A673 (cell line): ENCODE measurements around the gene SLCO2A1. TPM values are rescaled to one million over a fixed set of nuclear protein-coding genes. Genes with fewer than 3 reads are reported as not detected.

ENCODE experiments used
- BruUV-seq: library from RNA; stranded (reverse); fragments of 400-500 nt; replicated peaks from 2 replicates; lab custom pipeline; 2021; lab: Mats Ljungman, UMichigan
- CTCF ChIA-PET: fragments of 300-600 bp; sonication (Branson Sonifier 250); formaldehyde crosslinking; loops from one replicate; lab custom pipeline; 2022; ENCODE audit warnings: antibody characterized with exemption; lab: Charles Lee
- POLR2A ChIA-PET: fragments of 300-600 bp; sonication (Branson Sonifier 250); formaldehyde crosslinking; loops from one replicate; lab custom pipeline; 2022; ENCODE audit warnings: antibody characterized with exemption; ENCODE audit not compliant: low non-redundant PET; lab: Charles Lee
- DNase-seq: peaks from one replicate; pipeline ENCODE4 v3.0.0-alpha.2; 2015; ENCODE audit warnings: low spot score
- H3K27ac ChIP-seq: fragments of 200-600 bp; sonication (generic); 2 replicates; pipeline ENCODE4 v1.5.1; 2016; ENCODE audit warnings: mixed run types, low read depth, mild to moderate bottlenecking, mixed read lengths, antibody characterized with exemption, low read length; ENCODE audit not compliant: poor library complexity, severe bottlenecking
- H3K27me3 ChIP-seq: fragments of 200-600 bp; sonication (generic); replicated peaks from 2 replicates; pipeline ENCODE4 v1.6.1; 2017; ENCODE audit warnings: mixed run types, low read depth, mild to moderate bottlenecking, mixed read lengths, antibody characterized with exemption, low read length; ENCODE audit not compliant: insufficient read depth, poor library complexity
- H3K36me3 ChIP-seq: fragments of 200-600 bp; sonication (generic); 2 replicates; pipeline ENCODE4 v1.6.1; 2016; ENCODE audit warnings: mixed run types, mild to moderate bottlenecking, mixed read lengths, antibody characterized with exemption, low read length; ENCODE audit not compliant: insufficient read depth, poor library complexity, severe bottlenecking
- H3K4me1 ChIP-seq: fragments of 200-600 bp; sonication (generic); 2 replicates; pipeline ENCODE4 v1.6.1; 2017; ENCODE audit warnings: mixed run types, mild to moderate bottlenecking, mixed read lengths, antibody characterized with exemption, low read length; ENCODE audit not compliant: insufficient read depth, poor library complexity, severe bottlenecking
- H3K4me3 ChIP-seq: fragments of 200-600 bp; sonication (generic); 2 replicates; pipeline ENCODE4 v1.5.1; 2016; ENCODE audit warnings: low read depth, mixed run types, mild to moderate bottlenecking, mixed read lengths, low read length; ENCODE audit not compliant: poor library complexity, severe bottlenecking
- H3K9me3 ChIP-seq: fragments of 200-600 bp; sonication (generic); 2 replicates; pipeline ENCODE4 v1.6.1; 2016; ENCODE audit warnings: mixed run types, low read depth, mild to moderate bottlenecking, mixed read lengths, antibody characterized with exemption, low read length; ENCODE audit not compliant: poor library complexity, severe bottlenecking
- EZH2 ChIP-seq: fragments of 200-600 bp; sonication (generic); IDR thresholded peaks from 2 replicates; pipeline ENCODE4 v1.6.1; 2017; ENCODE audit warnings: borderline replicate concordance, low read depth, mild to moderate bottlenecking, mixed read lengths, antibody characterized with exemption, low read length; ENCODE audit not compliant: poor library complexity, severe bottlenecking
- intact Hi-C: fragments of 100-400 bp; cut with micrococcal nuclease; formaldehyde crosslinking; loops from one replicate; pipeline ENCODE4 v1.10.0; 2022; ENCODE audit not compliant: unreplicated experiment
- total RNA-seq: library from RNA; stranded (reverse); gene quantifications from 2 replicates; pipeline ENCODE4 v1.2.3, GENCODE V29; 2021
- TF ChIP-seq, protein P1 (sequence below): fragments of 300-800, 200-600 bp; sonication (generic); conservative IDR thresholded peaks from 2 replicates; pipeline ENCODE4 v1.5.1; 2017; ENCODE audit warnings: low read depth, mild to moderate bottlenecking, antibody characterized with exemption, low read length, moderate library complexity, mixed read lengths

SLCO2A1 gene
- total RNA-seq, 1 experiment from 2014 or later, result not detected

DNA sequence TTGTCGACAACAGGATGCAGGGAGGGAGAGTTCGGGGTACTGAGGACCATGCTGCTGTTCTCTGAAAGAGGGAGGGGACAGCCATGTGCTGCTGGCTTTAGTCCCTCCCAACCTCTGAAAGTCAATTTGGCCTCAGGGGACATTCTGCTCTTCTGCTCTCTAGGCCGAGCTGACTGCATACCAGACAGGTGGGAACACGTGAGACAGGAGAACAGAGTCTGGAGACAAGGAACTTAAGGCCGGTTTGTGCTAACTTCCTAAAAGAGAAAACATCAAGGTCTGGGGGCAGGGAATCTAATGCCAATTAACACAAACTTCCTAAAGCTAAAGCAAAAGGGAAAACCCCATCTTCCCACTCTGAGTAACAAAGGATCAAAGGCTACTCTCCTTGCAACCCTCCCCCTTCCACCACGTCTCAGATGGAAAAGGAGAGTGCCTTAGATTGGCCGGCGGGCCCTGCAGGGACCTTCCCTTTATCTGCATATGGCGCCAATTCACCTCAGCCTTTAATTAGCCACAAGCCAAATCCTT lies 41.0 kb downstream of the SLCO2A1 start:
- Histone ChIP-seq H3K36me3 (no peaks in the 10 kb centered on the region), H3K9me3 (no peaks in the 10 kb centered on the region), H3K4me3 (no peak overlapping the region), H3K4me1 (no peaks in the 10 kb centered on the region), H3K27me3 (peaks cover 2% of the 10 kb centered on the region), H3K27ac (no peak overlapping the region)
- ChIA-PET POLR2A (no interaction called here), CTCF (no interaction called here)
- TF ChIP-seq, protein P1, sequence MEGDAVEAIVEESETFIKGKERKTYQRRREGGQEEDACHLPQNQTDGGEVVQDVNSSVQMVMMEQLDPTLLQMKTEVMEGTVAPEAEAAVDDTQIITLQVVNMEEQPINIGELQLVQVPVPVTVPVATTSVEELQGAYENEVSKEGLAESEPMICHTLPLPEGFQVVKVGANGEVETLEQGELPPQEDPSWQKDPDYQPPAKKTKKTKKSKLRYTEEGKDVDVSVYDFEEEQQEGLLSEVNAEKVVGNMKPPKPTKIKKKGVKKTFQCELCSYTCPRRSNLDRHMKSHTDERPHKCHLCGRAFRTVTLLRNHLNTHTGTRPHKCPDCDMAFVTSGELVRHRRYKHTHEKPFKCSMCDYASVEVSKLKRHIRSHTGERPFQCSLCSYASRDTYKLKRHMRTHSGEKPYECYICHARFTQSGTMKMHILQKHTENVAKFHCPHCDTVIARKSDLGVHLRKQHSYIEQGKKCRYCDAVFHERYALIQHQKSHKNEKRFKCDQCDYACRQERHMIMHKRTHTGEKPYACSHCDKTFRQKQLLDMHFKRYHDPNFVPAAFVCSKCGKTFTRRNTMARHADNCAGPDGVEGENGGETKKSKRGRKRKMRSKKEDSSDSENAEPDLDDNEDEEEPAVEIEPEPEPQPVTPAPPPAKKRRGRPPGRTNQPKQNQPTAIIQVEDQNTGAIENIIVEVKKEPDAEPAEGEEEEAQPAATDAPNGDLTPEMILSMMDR, result no peak
- TF ChIP-seq EZH2, result no peak
- no TSS peak for BruUV-seq
- DNase-seq, result no peak
- intact Hi-C loops, result no loop called here

DNA sequence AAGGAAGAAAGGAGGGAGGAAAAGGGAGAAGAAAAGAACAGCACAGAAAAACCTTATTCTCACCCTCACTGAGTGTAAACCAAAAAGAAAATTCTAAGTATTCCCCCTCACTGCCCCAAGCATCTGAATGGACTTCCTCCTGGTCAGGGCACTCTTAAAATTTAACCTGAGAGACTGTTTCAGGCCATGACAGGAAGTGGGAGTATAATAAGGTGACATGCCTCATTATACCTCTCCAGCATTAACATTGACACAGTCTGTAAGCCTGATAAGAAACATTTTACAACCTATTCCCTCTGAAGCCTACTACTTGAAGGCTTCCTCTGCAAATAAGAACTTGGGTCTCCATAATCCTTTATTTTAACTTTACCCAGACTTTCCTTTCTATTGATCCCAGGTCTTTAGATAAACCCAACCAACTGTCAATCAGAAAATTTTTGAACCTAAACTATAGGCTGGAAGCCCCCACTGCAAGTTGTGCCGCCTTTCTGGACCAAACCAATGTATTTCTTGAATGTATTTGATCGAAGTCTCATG lies 41.7 kb downstream of the SLCO2A1 start:
- TF ChIP-seq, protein P1, result no peak
- TF ChIP-seq EZH2, result no peak
- H3K4me1 ChIP-seq, result no peaks in the 10 kb centered on the region
- CTCF ChIA-PET, result no interaction called here
- POLR2A ChIA-PET, result no interaction called here
- H3K4me3 ChIP-seq, result no peak overlapping the region
- H3K27me3 ChIP-seq, result no peaks in the 10 kb centered on the region
- no peaks in the 10 kb centered on the region for H3K36me3 ChIP-seq
- intact Hi-C loops, result no loop called here
- no peaks in the 10 kb centered on the region for H3K9me3 ChIP-seq
- no TSS peak for BruUV-seq
- H3K27ac ChIP-seq, result no peak overlapping the region
- no peak for DNase-seq

- Histone ChIP-seq H3K27me3 (no peaks in the 10 kb centered on the region), H3K27ac (no peak overlapping the region), H3K4me3 (no peak overlapping the region), H3K36me3 (no peaks in the 10 kb centered on the region), H3K9me3 (no peaks in the 10 kb centered on the region), H3K4me1 (no peaks in the 10 kb centered on the region)
- TF ChIP-seq, protein P1, result no peak
- no peak for TF ChIP-seq EZH2
- ChIA-PET POLR2A (no interaction called here), CTCF (no interaction called here)
- BruUV-seq, result no TSS peak
- intact Hi-C loops, result no loop called here
- DNase-seq, result no peak
Measured at GRCh38 chr3:133987136-133987535, 42.6 kb downstream of the SLCO2A1 start.
